GM23248 (cell line): ENCODE data around the gene ERICH4.

Experiments
- EZH2 ChIP-seq: fragments of 200-600 bp; sonication (generic); IDR thresholded peaks from 2 replicates; pipeline ENCODE4 v1.6.1; 2018; ENCODE audit warnings: antibody characterized with exemption, mild to moderate bottlenecking; ENCODE audit not compliant: insufficient read depth, poor library complexity, severe bottlenecking
- EZH2phosphoT487 ChIP-seq: fragments of 200-600 bp; sonication (generic); IDR thresholded peaks from 2 replicates; pipeline ENCODE4 v1.6.1; 2018; ENCODE audit warnings: antibody characterized with exemption, moderate library complexity, mild to moderate bottlenecking, low read depth; ENCODE audit not compliant: insufficient read depth

DNA sequence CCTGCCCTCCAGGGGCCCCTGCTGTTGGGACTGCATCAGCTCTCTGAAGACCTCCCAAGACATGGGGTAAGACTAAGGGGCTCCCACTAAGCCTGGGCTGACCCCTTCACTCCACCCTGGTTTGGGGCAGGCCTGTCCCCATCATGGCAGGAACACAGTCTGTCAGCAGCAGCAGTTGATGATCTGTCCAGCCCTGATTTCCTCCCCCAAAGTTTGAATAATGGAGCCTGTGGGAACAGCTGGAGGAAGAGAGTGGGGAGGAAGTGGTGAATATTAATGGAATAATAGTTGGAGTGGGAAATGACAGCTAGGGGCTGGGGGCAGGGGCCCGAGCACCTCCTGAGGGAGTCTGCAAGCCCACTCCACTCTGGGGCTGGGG lies 14.5 kb upstream of the ERICH4 start:
- TF ChIP-seq EZH2 (no peak), EZH2phosphoT487 (no peak)
